Cardiac fibroblast (primary cell): Measurements from ENCODE around the gene SEPTIN7.
A peak's percentile ranks its signal among the peaks of the same experiment; 100 is the strongest.

Experiments
- DNase-seq, 2 donors: peaks; one replicate each; pipeline versions ENCODE4 v3.0.0 to v3.0.0-alpha.2; 2010; ENCODE audit warnings: low read depth in 2 of 2
- H3K4me3 ChIP-seq, 2 donors: replicated peaks in 1 of 2; 1 replicate in 1 of 2; 2 replicates in 1 of 2; pipeline ENCODE4 v1.5.1; 2011; ENCODE audit warnings: low read depth in 2 of 2, low read length in 2 of 2, mild to moderate bottlenecking in 2 of 2, moderate library complexity in 1 of 2
- CTCF ChIP-seq: IDR thresholded peaks from one replicate; pipeline ENCODE4 v1.5.1; 2011; ENCODE audit warnings: low read depth, mild to moderate bottlenecking, low read length, inconsistent platforms

SEPTIN7 gene

DNA sequence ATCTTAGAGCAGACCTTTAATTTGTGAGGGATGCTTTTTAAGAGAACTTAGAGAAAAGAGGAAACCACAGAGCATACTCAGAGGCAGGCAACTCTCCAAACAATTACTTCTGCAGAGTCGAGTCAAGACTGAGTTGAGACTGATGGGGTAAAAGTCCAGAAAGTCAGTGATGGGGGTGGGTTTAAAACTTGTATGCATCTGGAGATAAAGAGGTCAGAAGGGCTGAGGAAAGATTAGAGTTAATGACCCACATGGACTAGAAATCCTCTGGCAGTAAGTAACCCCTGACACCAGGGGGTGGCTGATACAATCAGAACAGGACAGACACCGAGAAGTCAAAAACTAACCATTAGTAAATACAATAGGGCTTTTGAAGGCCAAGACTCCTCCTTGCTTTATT is 42.4 kb upstream of the SEPTIN7 start:
- no peak overlapping the region for H3K4me3 ChIP-seq
- no peak for TF ChIP-seq CTCF
- peak in 1 of 2 donors; percentile 20 for DNase-seq

DNA sequence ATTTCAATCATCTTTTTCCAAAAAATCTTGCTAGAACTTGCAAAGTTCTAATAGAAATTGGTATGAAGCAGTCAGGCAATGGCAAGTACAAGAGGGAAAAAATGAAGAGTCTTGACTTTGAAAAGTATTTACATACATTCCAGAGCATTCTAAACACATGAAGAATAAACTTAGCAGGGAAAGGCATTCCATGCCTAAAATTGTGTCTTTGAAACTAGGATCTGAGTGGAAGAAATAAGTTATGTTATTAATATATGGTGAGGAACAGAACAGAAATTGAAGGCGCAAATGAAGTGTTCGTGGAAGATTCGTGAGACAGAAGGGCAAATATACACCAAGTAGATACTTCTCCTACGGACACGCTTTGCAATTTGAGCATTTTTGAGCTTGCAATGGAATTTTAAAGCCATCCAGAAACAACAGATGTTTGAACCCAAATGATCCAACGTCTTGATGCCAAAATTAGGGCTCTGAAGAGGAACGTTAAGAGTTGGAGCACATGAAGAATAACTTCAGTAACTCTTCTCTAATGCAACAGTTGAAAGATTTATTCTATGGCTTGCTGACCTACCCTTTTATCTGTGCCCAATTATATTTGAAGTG is 40.6 kb upstream of the SEPTIN7 start:
- peak in 1 of 2 donors; percentile 29 for DNase-seq
- TF ChIP-seq CTCF, result no peak
- no peak overlapping the region for H3K4me3 ChIP-seq

DNA sequence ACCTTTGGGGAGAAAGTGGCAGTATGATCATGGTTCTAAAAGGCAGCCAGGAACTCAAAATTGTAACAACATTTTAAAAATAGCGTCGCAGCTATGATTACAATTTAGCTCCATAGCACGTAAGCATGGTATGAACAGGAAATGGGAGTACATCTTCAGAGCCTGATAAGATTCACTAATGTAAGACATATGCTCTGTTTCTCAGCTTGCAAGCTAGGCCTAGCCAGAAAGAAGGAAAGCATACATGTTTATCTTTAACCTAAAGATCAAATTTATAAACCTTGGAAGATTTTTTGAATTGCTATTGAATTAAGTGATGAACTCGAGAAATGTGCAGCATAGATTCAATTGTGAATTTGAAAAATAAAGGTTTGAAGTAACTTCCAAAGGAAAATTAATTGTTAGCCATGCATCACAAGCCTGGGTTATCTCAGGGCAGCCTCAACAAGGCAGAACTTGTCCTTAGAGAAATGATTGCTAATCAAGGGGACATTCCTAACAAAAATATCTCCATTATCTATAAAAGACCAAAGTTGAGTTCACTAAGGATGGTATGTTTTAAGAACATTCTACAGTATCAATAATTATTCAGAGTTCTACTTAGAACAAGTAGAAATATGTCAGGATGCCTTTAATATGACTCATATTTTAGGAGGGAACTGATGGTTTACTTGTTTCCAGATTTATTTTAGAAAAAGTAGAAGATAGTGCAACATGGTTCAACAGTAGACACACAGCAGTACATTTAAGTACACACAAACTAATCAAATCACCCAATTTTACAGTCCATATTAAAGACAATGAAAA is 38.8 kb upstream of the SEPTIN7 start:
- no peak overlapping the region for H3K4me3 ChIP-seq
- peak; percentile 57 to 90 for DNase-seq
- TF ChIP-seq CTCF, result no peak

DNA sequence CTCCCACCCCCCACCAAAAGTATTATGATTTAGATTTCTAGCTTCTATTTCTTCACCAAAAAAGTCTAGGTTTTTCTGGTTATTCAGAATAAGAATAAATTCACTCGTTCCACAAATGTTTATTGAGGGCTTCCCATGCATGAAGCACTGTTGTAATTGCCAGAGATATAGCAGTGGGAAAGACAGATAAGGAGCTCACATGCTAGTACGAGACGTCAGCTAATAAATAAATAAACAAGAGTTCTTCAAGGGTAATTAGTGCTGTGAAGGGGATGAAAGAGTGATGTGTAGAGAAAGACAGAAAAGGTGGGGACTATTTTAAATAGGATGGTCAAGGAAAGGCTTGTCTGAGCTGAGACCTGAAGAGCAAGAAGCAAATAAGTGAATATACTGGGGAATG is 38.1 kb upstream of the SEPTIN7 start:
- H3K4me3 ChIP-seq, result no peak overlapping the region
- no peak for TF ChIP-seq CTCF
- DNase-seq, result peak in 1 of 2 donors; percentile 53

DNA sequence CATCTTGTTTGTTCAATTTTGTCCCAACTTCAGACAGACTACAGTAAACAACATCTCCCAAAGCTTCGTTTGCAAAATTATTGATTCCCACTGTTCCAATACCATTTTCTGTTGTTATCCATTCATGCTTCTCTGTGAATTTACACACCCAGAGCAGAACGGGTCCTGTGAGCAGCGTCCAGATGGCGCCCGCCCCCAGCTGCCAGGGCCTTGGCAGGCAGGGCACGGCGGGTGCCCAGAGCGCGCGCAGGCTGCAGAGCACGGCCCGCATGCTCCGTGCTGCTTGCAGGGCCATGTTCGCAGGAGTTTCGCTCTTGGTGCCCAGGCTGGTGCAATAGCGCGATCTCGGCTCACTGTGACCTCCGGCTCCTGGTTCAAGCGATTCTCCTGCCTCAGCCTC is 32.5 kb upstream of the SEPTIN7 start:
- H3K4me3 ChIP-seq, result no peak overlapping the region
- no peak for DNase-seq
- TF ChIP-seq CTCF, result no peak

GRCh38 chr7:35771776-35772175 is 29.1 kb upstream of the SEPTIN7 start:
- TF ChIP-seq CTCF, result no peak
- H3K4me3 ChIP-seq, result no peak overlapping the region
- DNase-seq, result no peak
